Activated CD4-positive, CD25-positive, alpha-beta regulatory T cell (primary cell): Measurements from ENCODE around the gene ETNPPL.

Experiments
- DNase-seq, 4 experiments: peaks; one replicate each; lab custom pipeline; 2025; lab: John Stamatoyannopoulos, UW

Gene ETNPPL

DNA sequence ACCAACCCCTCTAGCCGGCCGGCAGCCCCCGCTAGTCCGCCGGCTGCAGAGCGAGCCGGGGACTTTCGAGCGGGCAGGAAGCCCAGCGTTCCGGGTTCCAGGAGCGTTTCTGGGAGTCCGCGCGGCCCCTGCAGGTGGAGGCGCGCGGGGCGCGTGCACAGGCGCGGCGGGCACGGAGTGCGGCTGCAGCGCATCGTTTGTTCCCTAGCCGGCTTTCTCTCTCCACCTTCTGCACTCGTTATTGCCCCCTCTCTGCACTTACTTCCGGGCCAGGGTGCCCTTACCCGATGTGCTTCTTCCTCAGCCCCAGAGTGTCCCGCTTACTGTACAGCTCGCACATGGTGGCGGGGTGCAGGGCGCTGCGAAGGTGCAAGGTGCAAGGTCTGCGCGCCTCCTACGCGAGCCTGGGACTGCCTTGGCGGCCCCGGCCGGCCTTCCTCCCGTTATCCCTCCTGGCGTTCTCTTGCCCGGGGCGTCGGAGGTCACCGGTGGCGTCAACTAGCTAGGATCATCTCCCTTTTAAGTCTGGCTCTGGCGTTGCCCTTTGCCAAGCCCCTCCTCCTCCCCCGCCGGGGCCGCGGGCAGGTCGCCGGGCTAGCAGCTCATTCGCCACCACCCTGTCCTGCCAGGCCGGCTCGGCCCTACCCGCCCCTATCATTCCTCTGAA, at the start of gene ETNPPL:
Gene ETNPPL, minus strand, starts transcription at position 495 of the 667 bp plus-strand sequence. Its CDS starts 155 bp downstream, at position 340.
- peak in 1 of 4 experiments; percentile 1 for DNase-seq

DNA sequence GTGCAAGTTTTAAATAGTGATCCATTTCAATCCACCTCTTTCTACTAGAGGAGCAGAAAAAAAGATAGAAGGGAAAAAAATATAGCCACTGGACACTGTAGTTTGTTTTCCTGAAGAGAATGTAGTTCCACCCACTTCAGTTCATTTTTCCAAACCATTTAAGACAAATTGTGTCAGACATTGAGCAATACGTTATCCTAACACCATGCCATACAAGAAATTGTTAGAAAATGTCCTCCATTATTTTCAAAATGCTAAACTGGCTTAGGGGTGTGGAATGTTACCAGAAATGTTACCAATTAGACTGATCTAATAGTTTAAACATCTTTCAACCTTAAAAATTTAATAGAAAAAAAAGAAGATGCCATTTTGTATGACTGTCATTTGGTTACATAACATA, 48.6 kb upstream of the ETNPPL start:
- no peak for DNase-seq

DNA sequence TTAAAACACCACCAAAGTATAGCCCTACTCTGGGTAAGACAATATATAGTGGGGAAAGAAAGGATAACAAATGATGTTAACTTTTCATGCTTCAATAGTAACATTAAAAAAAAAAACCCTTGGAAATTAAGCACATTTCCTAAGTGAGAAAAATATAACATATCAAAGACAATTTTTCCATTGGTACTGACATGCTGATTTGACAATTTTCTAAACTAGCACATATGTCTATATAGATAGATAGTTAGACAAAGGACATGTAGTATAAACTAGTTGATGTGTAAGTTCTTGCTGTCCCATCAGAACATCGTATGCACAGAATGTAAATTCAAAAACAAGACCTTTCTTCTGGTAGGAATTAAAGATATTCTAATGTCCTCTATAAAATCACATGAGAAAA, 47.2 kb upstream of the ETNPPL start:
- no peak for DNase-seq

DNA sequence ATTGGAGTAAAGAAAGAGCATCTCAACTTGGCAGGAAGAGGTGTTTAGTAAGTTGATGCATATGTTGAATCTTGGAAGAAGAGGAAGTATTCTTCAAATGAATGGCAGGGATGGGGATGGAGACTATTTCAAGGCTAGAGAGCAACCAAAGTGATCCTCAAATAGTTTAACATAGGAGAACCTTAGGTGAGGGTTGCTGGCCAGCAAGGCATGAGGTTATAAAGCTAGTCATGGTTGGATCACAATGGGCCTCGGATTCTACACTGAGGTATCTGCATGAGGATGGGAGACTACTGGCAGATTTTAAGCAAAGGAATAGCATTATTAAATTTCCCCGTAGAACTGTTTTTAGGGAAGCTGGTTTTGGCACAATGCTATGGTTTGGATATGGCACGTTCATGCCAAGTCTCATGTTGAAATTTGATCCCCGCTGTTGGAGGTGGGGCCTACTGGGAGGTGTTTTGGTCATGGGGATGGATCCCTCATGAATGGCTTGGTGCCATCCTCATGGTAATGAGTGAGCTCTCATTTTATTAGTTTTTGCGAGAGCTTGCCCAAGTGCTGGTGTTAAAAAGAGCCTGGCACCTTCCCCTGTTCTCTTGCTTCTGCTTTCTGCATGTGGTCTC, 41.9 kb upstream of the ETNPPL start:
- no peak for DNase-seq

DNA sequence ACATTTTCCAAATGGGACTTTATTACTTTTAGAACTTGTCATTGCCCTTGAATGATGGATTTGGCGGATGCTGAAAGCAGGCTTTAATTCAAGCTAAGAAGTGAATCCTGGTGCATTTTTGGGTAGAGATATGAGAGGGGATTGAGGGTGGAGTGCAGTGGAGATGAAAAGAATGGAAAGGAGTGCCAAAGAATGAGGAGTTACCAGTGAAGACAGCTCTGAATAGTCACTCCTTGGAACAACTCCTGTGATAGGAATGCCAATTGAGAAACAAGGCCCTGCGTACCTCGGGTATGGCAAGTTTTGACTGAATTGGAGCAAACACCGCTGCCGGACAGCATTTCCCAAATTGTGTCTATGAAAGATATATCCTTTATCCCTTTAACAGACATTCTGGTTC, 36.5 kb upstream of the ETNPPL start:
- DNase-seq = no peak

DNA sequence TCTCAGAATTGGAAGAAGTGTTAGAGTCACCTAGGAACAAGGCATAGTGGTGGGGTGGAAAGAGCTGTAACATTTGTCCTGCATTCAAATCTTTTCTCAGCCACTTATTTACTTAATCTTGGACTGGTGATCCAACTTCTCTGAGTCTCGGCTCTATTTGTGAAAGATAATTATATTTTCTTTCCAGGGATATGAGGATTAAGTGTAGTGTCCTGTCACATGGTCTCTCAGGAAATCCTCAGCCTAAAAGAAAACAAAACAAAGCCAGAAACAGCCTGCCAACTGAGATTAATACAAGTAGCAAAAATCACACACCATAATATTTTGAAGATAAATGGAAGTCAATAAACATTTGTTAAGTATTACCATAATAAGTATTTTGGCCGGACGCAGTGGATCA, 33.3 kb upstream of the ETNPPL start:
- DNase-seq = no peak

DNA sequence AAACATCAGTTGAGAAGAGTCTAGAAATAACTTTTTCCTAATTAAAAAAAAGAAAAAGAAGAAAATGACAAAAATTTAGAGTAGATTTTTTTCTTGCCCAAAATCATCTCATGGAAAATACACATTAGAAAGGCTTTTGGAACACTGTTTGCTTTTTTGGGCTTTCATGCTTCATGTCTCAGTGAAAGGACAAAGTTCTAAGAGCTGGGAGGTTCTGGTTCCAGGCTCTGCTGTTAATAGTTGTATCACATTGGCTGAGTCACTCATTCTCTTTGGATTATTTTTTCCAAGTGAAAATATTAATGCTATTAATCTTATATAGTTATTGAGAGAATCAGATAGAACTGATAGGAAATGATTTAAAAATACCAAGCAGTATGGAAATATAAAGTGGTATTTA, 32.9 kb upstream of the ETNPPL start:
- DNase-seq = no peak

DNA sequence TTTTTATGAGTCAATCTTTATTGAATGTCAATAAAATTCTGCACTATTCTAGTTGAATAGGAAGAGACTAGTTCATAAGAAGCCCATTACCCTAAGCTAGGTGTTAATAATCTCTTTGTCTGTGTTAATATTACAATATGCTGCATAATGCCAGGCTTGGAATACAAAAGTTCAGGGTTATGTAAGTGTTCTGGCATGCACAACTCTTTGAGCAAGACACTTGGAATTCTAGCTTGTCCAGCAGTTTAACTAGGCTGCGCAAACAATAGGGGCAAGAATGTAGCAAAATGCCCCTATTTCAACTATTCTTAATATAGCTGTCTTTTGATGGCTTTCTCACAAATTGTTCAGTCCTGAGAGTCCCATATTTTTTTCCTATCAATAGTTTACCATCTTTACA, 31.3 kb upstream of the ETNPPL start:
- DNase-seq = no peak

DNA sequence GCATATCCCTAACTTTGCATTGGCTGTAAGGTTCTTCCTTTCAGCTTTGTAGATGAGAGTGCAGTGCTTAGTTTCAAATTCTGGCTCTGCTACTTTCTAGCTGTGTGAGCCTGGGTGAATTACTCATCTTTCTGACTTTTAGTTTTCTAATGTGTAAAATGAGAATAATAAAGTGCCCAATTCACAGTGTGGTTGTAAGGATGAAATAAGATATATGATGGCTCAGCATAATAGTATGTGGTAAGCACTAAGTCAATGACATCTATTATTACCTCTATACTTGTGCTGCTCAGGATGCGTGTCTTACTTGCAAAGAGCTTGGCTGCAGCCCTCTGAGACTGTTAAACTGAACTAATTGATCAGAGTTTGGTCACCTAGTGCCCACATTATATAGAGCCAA, 30.6 kb upstream of the ETNPPL start:
- DNase-seq = no peak

DNA sequence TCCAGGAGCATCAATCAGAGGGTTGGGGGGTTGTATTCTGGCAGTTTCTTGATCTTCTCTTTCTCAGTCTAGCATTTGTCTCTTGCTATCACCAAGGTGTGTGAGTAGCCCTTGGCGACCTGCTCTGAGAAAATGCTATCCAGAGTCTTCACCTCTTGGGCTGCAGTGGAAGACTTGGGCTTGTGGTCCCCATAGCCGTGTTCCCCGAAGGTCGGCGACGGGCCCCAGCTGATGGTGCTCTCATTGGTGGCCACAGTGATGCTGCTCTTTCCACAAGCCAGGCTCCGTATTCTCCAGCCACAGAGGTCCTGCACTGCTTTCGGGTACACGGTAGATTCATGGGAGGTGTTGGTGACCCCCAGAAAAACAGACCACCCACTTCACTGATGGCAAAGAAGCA, 25.9 kb upstream of the ETNPPL start:
- DNase-seq = no peak

DNA sequence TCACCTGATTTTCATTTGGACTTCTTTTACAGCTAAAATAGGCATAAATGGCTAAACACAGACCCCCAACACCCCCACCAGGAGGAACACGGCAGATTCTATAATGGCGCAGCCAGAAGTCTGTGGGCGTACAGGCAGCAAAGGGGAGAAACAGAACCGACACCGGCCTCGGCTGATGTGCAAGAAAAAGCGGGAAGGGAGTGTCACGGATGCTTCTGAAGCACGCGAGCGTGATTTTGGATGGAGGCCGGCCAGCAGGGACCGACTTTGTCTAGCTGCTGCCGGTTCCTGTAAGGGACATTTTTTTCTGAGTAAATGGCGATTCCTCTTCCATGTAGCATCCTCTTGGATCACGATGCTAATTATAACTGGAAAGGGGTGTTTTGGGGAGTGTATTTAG, 24.9 kb upstream of the ETNPPL start:
- no peak for DNase-seq

DNA sequence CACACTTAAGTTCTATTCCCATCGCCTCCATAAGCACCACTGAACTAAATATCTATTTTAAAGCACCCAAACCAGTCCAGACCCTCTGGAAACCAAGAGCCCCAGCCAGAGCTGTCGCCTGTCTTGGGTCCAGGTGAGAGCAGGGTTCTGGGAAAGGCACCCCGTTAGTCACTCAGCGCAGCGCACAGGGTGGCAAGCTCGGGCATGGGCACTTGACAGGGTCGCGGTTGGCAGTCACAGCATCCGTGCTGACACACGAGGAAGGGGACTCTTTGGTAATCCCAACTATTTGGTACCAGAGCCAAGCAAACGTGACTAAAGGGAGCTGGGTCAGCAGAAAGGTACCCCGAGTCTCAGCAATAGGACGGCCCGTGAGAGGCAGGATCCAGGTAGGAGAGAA, 24.3 kb upstream of the ETNPPL start:
- no peak for DNase-seq

DNA sequence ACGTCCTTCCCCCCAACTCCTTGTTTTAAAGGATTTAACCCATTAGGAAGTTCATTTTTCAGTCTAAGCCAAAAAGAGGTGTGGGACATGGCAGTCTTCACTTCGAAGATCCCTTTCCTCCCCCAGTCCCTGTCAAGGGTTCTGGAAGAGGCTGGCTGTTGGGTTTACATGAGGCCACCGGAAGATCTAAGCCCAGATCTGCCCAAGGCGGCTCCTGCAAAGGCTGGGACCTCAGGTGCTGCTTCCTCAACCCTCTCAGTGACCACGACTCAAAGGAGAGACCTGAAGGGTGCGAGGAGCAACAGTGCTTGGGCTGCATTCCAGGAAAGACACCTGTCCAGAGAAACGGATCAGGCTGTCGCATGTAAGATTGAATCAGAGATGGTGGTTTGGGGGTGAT, 23.5 kb upstream of the ETNPPL start:
- DNase-seq = no peak

DNA sequence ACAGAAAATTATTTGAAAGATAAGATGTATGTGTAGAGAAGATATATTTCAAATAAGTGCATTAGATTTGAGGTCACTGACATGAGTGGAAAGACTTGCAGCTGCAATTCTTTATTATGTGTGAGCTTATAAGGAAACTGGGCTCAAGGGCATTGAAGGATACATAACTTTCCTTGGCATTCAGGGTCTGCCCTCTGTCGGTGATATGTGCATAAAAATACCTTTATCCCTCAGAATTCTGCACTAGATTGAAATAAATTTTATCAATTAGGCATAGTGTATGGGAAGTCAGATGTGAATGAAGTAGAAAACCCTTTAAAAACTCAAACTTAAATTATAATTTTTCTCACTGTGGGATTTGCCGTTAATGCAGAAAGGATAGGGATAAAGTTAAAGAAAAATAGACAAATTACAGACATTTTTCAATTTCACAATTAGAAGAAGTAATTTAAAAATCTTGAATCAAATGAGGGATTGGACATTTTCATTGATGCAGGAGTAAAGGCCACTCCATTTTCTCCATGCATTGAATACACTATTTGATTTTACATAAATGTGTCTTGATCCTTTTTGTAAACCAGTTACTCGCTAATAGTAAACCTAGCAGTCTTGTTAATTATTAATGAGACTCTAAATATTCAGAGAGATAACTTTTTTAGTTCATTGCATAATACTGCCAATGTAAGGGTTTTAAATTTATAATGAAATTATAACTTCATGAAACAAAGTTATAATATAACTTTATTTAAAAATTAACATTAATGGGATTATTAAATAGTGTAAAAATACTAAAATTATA, 21.0 kb upstream of the ETNPPL start:
- no peak for DNase-seq

DNA sequence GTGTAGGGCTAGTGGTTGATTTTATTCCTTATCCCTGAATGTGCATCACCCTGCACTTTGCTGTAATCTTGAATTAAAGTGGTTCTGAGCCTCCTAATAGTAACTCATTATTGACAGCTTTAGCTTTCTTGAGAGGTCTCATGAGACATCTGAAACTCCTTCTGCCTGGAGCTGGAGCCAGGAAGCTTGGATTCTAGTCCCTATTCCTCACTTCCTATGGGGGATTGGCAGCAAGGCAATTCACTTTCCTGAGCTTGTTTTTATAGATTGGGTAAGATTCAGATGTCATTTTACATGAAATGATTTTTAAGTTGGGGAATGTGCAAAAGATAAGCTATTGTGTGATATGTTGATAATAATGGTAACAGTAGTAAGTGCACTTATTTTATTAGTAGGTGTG, 17.1 kb upstream of the ETNPPL start:
- DNase-seq = no peak

DNA sequence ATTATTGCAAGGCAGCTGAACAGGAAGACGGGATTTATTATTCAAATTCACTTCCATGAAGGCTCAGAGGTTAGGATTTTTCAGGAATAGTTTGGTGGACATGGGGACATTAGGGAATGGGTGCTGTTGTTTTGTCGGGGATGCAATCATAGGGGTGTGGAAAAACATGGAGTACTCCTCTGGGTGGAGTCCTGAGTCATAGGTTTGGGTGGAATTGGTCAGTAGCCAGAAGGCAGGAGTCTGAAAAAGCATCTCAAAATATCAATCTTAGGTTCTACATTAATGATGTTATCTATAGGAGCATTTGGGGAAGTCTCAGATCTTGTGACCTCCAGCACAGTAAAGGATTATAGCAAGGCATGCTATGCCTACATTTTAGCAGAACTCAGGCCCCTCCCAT, 14.5 kb upstream of the ETNPPL start:
- no peak for DNase-seq

DNA sequence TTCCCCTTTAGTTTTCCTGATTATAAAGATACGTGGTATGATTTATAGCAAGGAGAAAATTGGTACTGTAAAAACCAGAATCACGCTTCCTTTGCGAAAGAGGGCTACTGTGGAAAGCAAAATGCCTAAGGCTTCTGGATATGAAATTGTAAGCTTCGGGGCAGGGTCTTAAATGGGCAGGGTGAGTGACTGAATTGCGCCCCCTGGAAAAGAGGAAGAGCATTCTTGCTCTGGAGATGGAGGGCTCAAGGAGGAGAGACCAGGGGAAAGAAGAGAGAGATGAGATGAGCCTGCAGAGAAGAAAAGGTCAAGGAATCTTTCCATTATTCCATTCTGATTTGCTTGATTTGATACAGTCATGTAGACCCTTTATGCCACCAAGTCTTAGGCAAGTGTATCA, 13.1 kb upstream of the ETNPPL start:
- DNase-seq = no peak

DNA sequence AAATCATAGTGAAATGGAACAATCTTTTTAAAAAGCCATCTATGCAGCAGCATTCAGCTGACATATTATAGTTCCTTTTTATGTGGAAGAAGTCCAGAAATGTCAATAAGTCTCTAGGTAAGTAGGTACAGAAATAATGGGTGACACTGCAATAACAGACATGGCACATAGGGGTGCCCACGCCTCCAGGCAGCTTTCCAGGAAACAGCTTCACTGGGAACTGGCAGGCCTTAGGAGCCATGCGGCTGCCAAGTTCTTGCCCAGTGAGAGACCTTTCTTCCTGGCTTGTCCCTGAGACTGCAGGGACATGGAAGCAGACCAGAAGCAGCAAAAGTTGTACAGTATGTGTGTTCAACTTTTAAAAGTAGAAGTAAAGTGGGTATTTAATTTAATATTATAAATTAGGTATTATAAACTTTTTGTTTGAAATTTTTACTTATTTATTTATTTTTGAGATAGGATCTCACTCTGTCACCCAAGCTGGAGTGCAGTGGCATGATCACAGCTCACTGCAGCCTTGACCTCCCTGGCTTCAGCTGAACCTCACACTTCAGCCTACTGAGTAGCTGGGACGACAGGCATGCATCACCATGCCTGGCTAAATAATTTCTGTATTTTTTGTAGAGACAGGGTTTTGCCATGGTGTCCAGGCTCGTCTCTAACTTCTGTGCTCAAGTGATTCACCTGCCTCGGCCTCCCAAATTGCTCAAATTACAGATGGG, 12.1 kb upstream of the ETNPPL start:
- DNase-seq = no peak

DNA sequence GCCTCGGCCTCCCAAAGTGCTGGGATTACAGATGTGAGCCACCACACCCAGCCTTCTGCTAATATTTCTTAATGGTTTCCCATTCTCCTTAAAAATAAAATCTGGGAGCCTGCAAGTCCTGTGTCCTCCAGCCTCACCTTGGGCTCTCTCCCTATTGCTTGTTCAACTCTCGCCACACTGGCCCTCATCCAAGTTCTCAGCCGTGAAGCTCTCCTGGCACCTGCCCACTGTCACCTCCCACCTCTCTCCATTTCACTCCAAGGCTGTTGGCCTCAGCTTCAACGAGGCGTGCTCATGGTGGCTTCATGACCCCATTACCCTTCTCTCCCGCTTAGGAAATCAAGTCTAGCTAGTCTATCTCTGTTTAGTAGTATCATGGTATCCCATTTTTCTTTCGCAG, 9.5 kb upstream of the ETNPPL start:
- DNase-seq = no peak

DNA sequence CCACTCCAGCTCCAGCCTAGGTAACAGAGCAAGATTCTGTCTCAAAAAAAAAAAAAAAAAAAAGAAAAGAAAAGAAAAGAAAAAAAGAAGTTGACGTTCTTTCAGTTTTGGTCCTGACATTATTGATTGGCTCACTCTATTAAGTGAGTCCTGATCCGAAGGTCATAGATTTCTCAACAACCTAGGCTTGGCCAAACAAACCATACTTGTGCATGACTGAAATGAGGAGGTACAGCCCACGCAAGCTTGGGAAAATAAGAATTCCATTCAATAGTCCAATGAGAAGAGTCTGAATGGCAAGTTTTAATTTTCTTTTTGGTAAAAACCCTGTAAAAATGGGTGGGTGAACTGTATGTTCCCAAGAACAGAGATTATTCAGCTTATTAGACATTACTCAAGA, 3.2 kb upstream of the ETNPPL start:
- no peak for DNase-seq

DNA sequence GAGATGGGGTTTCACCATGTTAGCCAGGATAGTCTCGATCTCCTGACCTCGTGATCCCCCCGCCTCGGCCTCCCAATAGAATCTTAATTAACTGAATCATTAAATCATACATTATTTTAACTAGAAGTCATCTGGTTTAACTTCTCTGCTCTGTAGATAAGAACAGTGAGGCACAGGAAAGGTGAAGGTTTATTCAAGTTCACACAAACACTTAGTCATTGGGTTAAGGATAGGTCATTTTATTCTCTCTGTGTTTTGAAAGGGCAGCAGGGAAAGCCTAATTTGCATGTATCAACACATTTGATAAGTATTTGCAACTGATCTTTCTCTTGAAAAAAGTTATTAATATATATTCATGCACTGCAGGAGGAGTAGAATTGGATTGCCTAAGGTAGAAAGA, 1.1 kb upstream of the ETNPPL start:
- no peak for DNase-seq

DNA sequence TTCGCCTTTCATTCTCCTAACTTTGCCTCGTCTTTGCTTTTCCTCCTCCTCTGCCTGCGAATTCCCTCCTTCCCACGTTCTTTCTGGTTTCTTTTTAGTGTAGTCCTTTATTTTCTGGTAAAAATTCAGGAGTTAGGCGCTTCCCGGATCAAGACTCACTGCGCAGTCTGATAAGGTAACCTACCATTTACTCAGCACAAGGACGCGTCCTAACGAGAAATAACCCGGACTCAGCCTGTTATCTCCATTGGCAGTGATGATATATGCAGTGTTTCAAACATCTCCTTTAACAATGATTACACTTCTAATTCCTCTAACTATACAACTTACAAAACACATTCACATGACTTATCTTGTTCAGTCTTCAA, 357 bp upstream of the ETNPPL start:
- DNase-seq = no peak

DNA sequence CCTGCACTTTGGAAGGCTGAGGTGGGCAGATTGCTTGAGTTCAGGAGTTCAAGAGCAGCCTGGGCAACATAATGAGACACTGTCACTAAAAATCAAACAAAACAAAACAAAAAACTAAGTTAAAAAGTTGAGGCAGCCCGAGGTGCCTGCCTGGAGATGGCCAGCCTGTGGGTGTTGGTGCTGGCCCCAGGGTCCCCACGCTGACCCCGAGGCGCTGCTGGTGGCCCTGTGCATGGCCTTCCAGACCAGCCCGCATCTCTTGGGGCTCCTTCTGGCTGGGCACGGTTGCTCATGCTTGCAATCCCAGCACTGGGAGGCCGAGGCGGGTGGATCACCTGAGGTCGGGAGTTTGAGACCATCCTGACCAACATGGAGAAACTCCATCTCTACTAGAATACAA, 4.4 kb downstream of the ETNPPL start:
- no peak for DNase-seq
